GM19438 (cell line): Measurements from ENCODE around the gene NEK7.
"Not testable (repeated sequence)": the region's sequence is repeated elsewhere in the genome, so short reads cannot be mapped to it uniquely, and the experiment has no call there.

ENCODE experiments used
- ATAC-seq: cut with Tn5 transposase; IDR thresholded peaks from one replicate; pipeline ENCODE4 v1.9.1; 2021; ENCODE audit warnings: low read depth; ENCODE audit not compliant: unreplicated experiment

The NEK7 gene

GRCh38 chr1:198167436-198167934 is 10.7 kb downstream of the NEK7 start:
- ATAC-seq, result peak; percentile 51

DNA sequence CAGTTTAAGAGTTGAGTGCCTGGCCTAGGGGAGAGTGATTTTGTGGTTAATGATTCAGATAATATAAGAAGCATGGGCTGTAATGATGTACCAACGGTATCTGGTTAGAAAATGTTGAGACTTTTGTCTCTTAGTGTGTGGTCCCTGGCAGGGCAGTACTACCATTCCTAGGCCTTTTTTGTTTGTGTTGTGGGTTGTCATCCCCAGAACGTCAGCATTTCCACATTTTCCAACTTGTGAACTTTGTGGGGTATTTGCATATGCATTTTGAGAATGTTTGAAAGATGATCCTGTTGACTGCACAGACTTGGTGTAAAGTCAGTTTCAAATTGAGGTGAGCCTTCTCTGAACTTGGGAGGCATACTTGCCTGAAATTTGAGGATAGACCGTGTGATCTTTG is 11.4 kb downstream of the NEK7 start:
- ATAC-seq, result no peak

DNA sequence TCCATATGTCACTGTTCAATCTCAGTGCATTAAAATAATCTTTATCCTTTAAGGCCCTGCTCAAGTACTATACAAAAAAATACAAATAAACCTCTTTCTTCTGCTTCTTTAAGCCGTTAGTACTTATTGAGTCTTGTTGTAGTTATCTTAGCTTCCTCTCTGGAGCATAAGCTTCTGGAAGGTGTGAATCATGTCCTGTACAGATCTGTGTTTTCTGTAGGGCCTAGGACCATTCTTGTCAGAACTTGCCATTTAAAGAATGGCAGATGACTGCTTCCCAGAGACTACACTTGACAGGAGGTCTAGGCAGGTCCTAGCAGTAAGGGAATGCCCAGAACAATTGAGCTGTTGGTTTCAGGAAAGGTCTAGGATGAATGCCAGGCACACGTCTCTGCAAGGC is 12.9 kb downstream of the NEK7 start:
- ATAC-seq, result no peak

DNA sequence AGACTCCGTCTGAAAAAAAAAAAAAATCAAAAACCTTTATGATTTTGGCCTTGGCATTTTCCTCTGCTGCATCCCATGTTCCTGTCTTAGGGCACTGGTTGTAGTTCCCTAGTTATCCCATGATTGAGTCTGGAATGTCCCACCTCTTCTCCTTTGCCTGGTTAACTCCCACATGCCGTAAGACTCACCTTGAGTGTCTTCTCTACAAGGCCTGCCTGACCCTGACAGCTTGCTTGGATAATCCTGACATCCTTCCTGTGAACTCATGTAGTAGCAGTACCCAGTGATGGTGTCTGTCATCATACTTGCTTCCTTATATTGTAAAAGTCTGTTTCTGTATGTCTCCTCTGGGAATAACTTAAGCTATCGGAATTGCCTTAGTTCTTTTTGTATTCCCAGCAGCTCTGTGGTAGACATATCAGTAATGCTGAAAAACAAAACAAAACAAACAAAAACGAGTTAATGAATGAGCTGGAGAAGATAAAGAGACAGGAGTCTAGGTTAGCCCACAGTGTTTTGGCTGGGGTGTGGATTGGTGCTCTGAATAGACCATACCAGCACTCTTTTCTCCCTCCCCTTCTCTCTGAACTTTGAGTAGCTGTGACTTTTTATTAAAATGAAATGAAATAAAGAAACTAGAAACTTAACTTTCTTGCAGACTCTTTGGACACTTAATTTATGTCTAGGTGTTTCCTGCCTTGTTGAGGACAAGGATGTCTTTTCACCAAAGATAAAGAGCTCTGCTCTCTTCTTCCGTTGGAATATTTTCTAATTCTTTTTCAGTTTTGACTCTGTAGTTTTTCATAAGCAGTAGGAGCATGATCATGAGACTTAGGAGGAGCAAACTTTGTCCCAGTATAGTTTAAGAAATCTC is 15.1 kb downstream of the NEK7 start:
- ATAC-seq, result no peak

GRCh38 chr1:198173832-198174231 is 17.0 kb downstream of the NEK7 start:
- ATAC-seq, result no peak

- ATAC-seq, result peak; percentile 41
Measured at GRCh38 chr1:198174297-198174696, 17.5 kb downstream of the NEK7 start.

DNA sequence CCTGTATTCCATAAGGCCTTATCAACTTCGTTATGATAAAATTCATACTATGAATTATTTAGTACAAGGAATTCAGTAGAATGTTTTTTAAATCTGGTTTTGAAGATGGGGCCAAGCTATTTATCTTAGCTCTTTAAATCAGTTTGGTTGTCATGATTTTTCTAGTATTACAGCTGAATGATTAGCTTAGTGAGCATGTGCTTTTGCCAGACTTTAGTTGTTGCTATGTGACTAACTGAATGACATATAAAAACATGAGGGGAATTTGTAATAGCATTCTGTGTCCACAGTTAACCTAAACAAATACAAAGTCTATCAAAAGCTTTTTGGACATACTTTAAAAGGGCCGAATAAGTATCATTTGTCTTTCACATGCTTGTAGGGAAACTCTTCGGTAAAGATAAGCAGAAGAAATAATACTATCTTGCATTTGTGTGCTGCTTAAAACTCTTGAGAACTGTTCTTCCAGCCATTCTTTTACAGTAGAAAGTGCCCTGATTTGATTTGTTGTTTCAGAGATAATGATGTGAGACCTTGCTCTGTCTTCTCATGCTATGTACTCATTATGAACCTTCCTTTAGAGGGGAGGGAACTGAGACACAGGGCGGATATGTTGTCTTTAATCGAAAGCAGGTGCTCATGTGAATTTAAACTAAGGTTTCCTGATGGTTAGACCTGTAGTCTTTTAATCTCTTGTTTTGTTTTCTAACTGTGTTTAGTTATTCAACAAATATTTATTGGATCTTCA is 18.8 kb downstream of the NEK7 start:
- ATAC-seq, result peak; percentile 47

GRCh38 chr1:198176179-198176578 is 19.4 kb downstream of the NEK7 start:
- ATAC-seq, result no peak

- no peak for ATAC-seq
Measured at GRCh38 chr1:198177546-198177945, 20.7 kb downstream of the NEK7 start.

- no peak for ATAC-seq
Measured at GRCh38 chr1:198178615-198179014, 21.8 kb downstream of the NEK7 start.

DNA sequence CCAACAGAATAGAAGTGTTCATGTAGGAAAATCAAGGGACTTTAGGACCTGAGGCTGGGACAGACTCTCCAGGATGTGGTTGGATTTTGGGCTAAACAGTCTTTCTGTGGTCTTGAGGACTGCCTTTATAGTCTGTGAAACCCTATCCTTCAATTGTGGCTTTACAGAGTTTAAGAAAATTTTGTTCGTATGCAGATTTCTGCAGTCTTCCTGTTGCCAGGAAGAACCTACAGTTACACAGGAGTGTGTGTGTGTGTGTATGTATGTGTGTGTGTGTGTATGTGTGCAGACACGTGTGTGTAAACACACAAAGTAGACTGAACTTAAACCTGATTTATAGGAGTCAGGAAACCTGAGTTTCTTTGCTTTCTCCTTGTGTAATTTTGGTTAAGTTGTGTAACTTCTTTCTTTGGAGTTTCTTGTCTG is 22.8 kb downstream of the NEK7 start:
- peak; percentile 55 for ATAC-seq

GRCh38 chr1:198183605-198184004 is 26.8 kb downstream of the NEK7 start:
- ATAC-seq, result no peak

DNA sequence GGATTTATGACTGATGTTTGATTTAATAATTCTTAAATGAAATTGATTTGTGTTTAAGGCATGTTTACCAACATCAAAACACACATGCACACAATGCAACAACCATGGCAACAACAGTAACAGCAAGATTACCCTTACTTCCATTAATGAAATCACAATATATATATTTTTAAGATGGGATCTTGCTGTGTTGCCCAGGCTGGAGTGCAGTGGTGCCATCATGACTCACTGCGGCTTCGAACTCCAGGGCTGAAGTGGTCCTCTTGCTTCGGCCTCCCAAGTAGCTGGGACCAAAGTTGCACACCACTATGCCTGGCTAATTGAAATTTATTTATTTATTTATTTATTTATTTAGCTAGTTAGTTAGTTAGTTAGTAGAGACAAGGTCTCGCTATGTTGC is 27.7 kb downstream of the NEK7 start:
- ATAC-seq, result no peak

- ATAC-seq, result no peak
Measured at GRCh38 chr1:198185146-198185545, 28.3 kb downstream of the NEK7 start.

DNA sequence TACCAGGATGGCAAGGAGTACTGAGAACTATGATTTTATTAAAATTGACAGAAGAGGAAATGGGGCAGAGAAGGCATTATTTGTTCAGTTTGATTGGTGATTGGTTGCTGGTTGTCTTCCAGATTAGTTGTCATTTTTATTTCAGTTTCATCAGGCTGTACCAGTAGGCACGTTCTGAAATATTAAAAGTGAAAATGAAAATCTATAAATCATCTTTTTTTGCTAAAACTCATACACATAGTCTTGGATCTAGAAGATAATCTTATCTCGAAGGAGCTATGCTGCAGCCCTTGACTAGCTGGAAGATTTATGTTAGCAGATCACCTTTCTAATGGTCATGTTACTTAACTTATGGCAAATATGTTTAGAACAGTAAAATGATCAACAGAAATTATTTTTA is 29.0 kb downstream of the NEK7 start:
- no peak for ATAC-seq

DNA sequence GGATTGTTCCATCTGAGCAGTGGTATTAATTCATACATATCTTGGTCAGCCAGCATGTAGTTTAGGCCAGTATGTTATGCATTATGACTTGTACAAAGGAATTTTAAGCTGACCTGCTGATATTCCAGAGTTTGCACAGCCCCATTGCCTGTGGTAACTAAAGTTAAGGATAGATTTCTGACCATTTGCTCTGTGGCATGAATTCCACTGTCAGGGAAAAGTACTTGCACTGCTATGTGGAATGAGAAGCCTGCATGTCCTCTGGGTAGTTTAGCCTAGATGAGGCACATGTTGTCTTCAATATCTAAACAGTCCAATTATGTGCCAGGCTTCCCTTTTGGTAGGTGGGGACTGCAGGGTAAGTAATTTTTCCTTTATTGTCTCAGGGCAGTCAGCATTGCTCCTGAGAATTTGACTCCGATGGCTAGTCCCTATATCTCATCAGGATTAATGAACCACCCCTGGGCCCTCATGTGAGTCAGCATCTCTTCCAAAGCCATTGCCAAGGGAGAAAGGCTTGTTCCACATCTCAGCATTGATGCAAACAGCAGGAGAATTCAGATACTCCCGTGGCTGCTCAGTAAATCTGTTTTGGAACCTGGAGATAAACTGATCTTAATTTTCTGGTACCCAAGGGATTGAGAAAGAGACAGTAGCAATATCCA is 30.2 kb downstream of the NEK7 start:
- no peak for ATAC-seq

GRCh38 chr1:198187973-198188588 is 31.3 kb downstream of the NEK7 start:
- no peak for ATAC-seq

GRCh38 chr1:198191117-198191516 is 34.3 kb downstream of the NEK7 start:
- ATAC-seq, result no peak

GRCh38 chr1:198193871-198194270 is 37.1 kb downstream of the NEK7 start:
- not testable (repeated sequence) for ATAC-seq

GRCh38 chr1:198196630-198197029 is 39.8 kb downstream of the NEK7 start:
- no peak for ATAC-seq

DNA sequence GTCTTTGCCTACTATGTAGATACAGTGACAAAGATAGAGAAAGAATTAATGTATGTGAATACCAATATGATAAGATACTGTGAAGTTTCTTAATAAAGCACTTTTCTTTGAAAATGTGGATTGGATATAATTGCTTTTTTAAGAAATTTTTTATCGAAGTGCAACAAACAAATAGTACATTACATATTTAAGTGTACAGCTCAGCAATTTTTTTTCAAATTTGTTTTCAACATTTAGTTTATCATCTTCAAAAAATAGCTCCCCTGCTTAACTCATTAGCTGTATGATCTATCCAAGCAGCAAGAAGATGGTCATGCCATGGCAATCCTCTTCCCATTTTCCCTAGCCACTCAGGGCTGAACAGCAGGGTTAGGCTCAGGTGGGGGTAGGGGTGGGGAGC is 40.5 kb downstream of the NEK7 start:
- ATAC-seq, result no peak
